Pancreas (tissue), 10 donors: ENCODE data around the gene PSORS1C1. TPM values are rescaled to one million over a fixed set of nuclear protein-coding genes. Genes with fewer than 3 reads are reported as not detected.
A peak's percentile ranks its signal among the peaks of the same experiment; 100 is the strongest.

Source experiments
- ATAC-seq, 4 donors: fragments of 200-7000 bp; cut with Tn5 transposase; one replicate each; pipeline versions ENCODE4 v1.8.0 to v1.9.1; 2020; ENCODE audit warnings: mild to moderate bottlenecking in 4 of 4, moderate library complexity in 4 of 4
- DNase-seq, 6 donors: peaks; one replicate each; pipeline ENCODE4 v3.0.0-alpha.2; 2020
- FAIRE-seq: peaks from 2 replicates; lab custom pipeline; 2012; peaks lifted over from hg19 to GRCh38; lab: Jason Lieb, UNC
- H3K27ac ChIP-seq, 4 donors: fragments of 200-600 bp; sonication (generic); 1 replicate in 3 of 4; 2 replicates in 1 of 4; pipeline versions ENCODE4 v1.5.0 to v1.8.0; 2020
- H3K27me3 ChIP-seq, 4 donors: fragments of 200-600 bp; one replicate each; pipeline ENCODE4 v1.8.0; 2021
- H3K36me3 ChIP-seq, 3 donors: fragments of 200-600 bp; sonication (generic) in 1 of 3; one replicate each; pipeline versions ENCODE4 v1.5.0 to v1.8.0; 2020 to 2021
- H3K4me1 ChIP-seq, 3 donors: fragments of 200-600 bp; one replicate each; pipeline ENCODE4 v1.8.0; 2021
- H3K4me3 ChIP-seq, 4 donors: fragments of 200-600 bp; sonication (generic) in 2 of 4; one replicate each; pipeline versions ENCODE4 v1.5.0 to v1.8.0; 2020 to 2021
- H3K9me3 ChIP-seq, 4 donors: fragments of 200-600 bp; one replicate each; pipeline ENCODE4 v1.8.0; 2021
- CTCF ChIP-seq, 4 donors: fragments of 200-600 bp; sonication (generic) in 3 of 4; IDR thresholded peaks; one replicate each; pipeline versions ENCODE4 v1.5.0 to v1.8.0; 2021; ENCODE audit warnings: antibody characterized with exemption in 4 of 4
- WGBS, 2 donors: extraction: QIAGEN DNeasy Blood & Tissue Kit; methylation state at CpG; one replicate each; pipeline ENCODE4 v1.1.7; 2013; 5-methylcytosine and 5-hydroxymethylcytosine counted together
- intact Hi-C, 3 donors: fragments of 100-400 bp; cut with DNase I; formaldehyde crosslinking; loops; one replicate each; pipeline versions ENCODE4 v1.11.1 to v1.14.2; 2022
- polyA plus RNA-seq, 2 donors: library from polyadenylated mRNA; stranded (reverse); fragments of 200-250 nt; gene quantifications; one replicate each; pipeline ENCODE4 v1.2.3, GENCODE V29; 2013
- total RNA-seq, 6 donors: library from RNA; stranded (reverse); fragmentation: NEBNext Ultra II Directional in 4 of 6; extraction: Animal tissue kit (Norgen Biotek cat#: 25700) in 4 of 6; gene quantifications; one replicate each; pipeline versions ENCODE4 v1.2.1 to v1.2.4, GENCODE V29; 2021 to 2023
- donor health status: healthy with polysubstance abuse.
- donor health status: DM: no; HTN: no; CAD: no; lungs with moderate emphysema.
- donor health status: DM: no; HTN: no; CAD: no.
- donor health status: control.
- donor health status: control.
- donor health status: Bipolar disorder and iron deficiency.
- donor health status: DM: yes; HTN: yes; CAD: no.
- donor health status: DM: no; HTN: no; CAD: no.
- donor health status: DM: no; HTN: no; CAD: no.
- donor health status: DM: yes; HTN: yes; CAD: no.

Gene PSORS1C1
- total and polyA plus RNA-seq, 8 donors: 0.06 to 1.9 (median 0.49) TPM

- Histone ChIP-seq H3K27me3 (no peaks in the 10 kb centered on the region), H3K4me1 (peaks cover 0 to 16% (median 11%) of the 10 kb centered on the region in 3 donors), H3K9me3 (no peaks in the 10 kb centered on the region), H3K36me3 (no peaks in the 10 kb centered on the region), H3K27ac (no peak overlapping the region), H3K4me3 (no peak overlapping the region)
- WGBS, 2 donors: 91 to 95% methylated on average over 10 of the region's 10 CpGs
- DNase-seq (peak in 1 of 6 donors; percentile 39), ATAC-seq (no peak), FAIRE-seq (no peak)
- TF ChIP-seq CTCF (IDR thresholded peaks at IDR 0.05): no peak
- intact Hi-C loops: no loop called here
Measured at GRCh38 chr6:31170987-31171671, 56.5 kb downstream of the PSORS1C1 start.

GRCh38 chr6:31171931-31172905, 57.6 kb downstream of the PSORS1C1 start:
- Histone ChIP-seq H3K27ac (no peak overlapping the region), H3K27me3 (no peaks in the 10 kb centered on the region), H3K4me1 (peaks cover 0 to 23% (median 13%) of the 10 kb centered on the region in 3 donors), H3K4me3 (no peak overlapping the region), H3K9me3 (no peaks in the 10 kb centered on the region), H3K36me3 (peaks cover 0 to under 1% (median 0%) of the 10 kb centered on the region in 3 donors)
- WGBS, 2 donors: 78 to 82% methylated on average over 16 of the region's 16 CpGs
- DNase-seq: peak in 1 of 6 donors; percentile 54
- no peak for ATAC-seq
- FAIRE-seq: no peak
- intact Hi-C loops: no loop called here
- TF ChIP-seq CTCF (IDR thresholded peaks at IDR 0.05): no peak

GRCh38 chr6:31172973-31173384, 58.4 kb downstream of the PSORS1C1 start:
- ATAC-seq (no peak), DNase-seq (peak in 1 of 6 donors; percentile 28), FAIRE-seq (no peak)
- no peak for TF ChIP-seq CTCF (IDR thresholded peaks at IDR 0.05)
- Histone ChIP-seq H3K27me3 (no peaks in the 10 kb centered on the region), H3K27ac (no peak overlapping the region), H3K4me1 (peaks cover 0 to 23% (median 13%) of the 10 kb centered on the region in 3 donors), H3K9me3 (no peaks in the 10 kb centered on the region), H3K4me3 (no peak overlapping the region), H3K36me3 (peaks cover 0 to 6% (median 0%) of the 10 kb centered on the region in 3 donors)
- WGBS, 2 donors: 71 to 73% methylated on average over 5 of the region's 5 CpGs
- intact Hi-C loops: no loop called here

- peak in 1 of 6 donors; percentile 46 for DNase-seq
- WGBS, 2 donors: 68 to 75% methylated on average over 2 to 3 of the region's 3 CpGs
- Histone ChIP-seq H3K27ac (no peak overlapping the region), H3K4me1 (peaks cover 0 to 23% (median 13%) of the 10 kb centered on the region in 3 donors), H3K36me3 (peaks cover 0 to 6% (median 0%) of the 10 kb centered on the region in 3 donors), H3K4me3 (no peak overlapping the region), H3K9me3 (no peaks in the 10 kb centered on the region), H3K27me3 (no peaks in the 10 kb centered on the region)
- no peak for TF ChIP-seq CTCF (IDR thresholded peaks at IDR 0.05)
- intact Hi-C loops: no loop called here
- no peak for ATAC-seq
- FAIRE-seq: no peak
Measured at GRCh38 chr6:31173406-31173805, 58.8 kb downstream of the PSORS1C1 start.
